GM15510 (cell line): ENCODE measurements around the gene UNKL.
A peak's percentile ranks its signal among the peaks of the same experiment; 100 is the strongest.

ENCODE experiments used
- POLR2A ChIP-seq: IDR thresholded peaks from 3 replicates; pipeline ENCODE4 v1.6.1; 2011; ENCODE audit warnings: borderline replicate concordance; ENCODE audit not compliant: insufficient read length; ENCODE audit errors: extremely low read depth

The UNKL gene

GRCh38 chr16:1366060-1366711, 48.3 kb downstream of the UNKL start:
- TF ChIP-seq POLR2A, result no peak

GRCh38 chr16:1364510-1364909, 50.0 kb downstream of the UNKL start:
- TF ChIP-seq POLR2A, result no peak

- TF ChIP-seq POLR2A, result no peak
Observed at GRCh38 chr16:1363501-1364041, 50.9 kb downstream of the UNKL start.

GRCh38 chr16:1362807-1363206, 51.7 kb downstream of the UNKL start:
- no peak for TF ChIP-seq POLR2A

- no peak for TF ChIP-seq POLR2A
Observed at GRCh38 chr16:1361685-1362360, 52.7 kb downstream of the UNKL start.

- TF ChIP-seq POLR2A, result no peak
Observed at GRCh38 chr16:1357906-1358566, 56.5 kb downstream of the UNKL start.

- TF ChIP-seq POLR2A, result no peak
Observed at GRCh38 chr16:1356061-1356900, 58.2 kb downstream of the UNKL start.

- TF ChIP-seq POLR2A, result no peak
Observed at GRCh38 chr16:1355591-1355990, 58.9 kb downstream of the UNKL start.

GRCh38 chr16:1354815-1355540, 59.5 kb downstream of the UNKL start:
- TF ChIP-seq POLR2A, result no peak

GRCh38 chr16:1351582-1352362, 62.7 kb downstream of the UNKL start, which contains the start of the genes GNPTG and TSR3:
GNPTG (plus strand) TSS chr16:1351931; CDS start chr16:1351966, 35 bp downstream.
TSR3 (minus strand) TSS chr16:1351878; CDS start chr16:1351804, 74 bp downstream.
- TF ChIP-seq POLR2A, result peak; percentile 86

- TF ChIP-seq POLR2A, result no peak
Observed at GRCh38 chr16:1351215-1351581, 63.3 kb downstream of the UNKL start.

GRCh38 chr16:1350691-1351090, 63.8 kb downstream of the UNKL start:
- TF ChIP-seq POLR2A, result no peak

- TF ChIP-seq POLR2A, result no peak
Observed at GRCh38 chr16:1349951-1350350, 64.6 kb downstream of the UNKL start.
